HEK293T (cell line): ENCODE measurements around the gene AP3M1.

Experiments
- CTCF ChIA-PET: fragments of 350-600 bp; formaldehyde crosslinking; extraction: SDS; loops from one replicate; lab custom pipeline; 2021; ENCODE audit warnings: antibody characterized with exemption, inconsistent platforms; lab: Yijun Ruan, JAX
- POLR2A ChIA-PET: fragments of 350-600 bp; formaldehyde crosslinking; extraction: SDS; loops from one replicate; lab custom pipeline; 2020; ENCODE audit warnings: antibody characterized with exemption, inconsistent platforms; lab: Yijun Ruan, JAX
- DNase-seq: peaks from one replicate; pipeline ENCODE4 v3.0.0; 2012; ENCODE audit warnings: mixed read lengths; ENCODE audit errors: extremely low spot score
- ARNT ChIP-seq: fragments of 450-650 bp; IDR thresholded peaks from 2 replicates; pipeline ENCODE4 v1.6.1; 2017; ENCODE audit warnings: mild to moderate bottlenecking
- BHLHE40 ChIP-seq: fragments of 450-650 bp; IDR thresholded peaks from 2 replicates; pipeline ENCODE4 v1.6.1; 2016; ENCODE audit warnings: mild to moderate bottlenecking, moderate library complexity, borderline replicate concordance
- CTBP1 ChIP-seq: fragments of 450-650 bp; IDR thresholded peaks from 2 replicates; pipeline ENCODE4 v1.6.1; 2016; ENCODE audit warnings: borderline replicate concordance
- ELF4 ChIP-seq: fragments of 450-650 bp; IDR thresholded peaks from 2 replicates; pipeline ENCODE4 v1.6.1; 2017; ENCODE audit warnings: antibody characterized with exemption
- FOXA1 ChIP-seq: fragments of 450-650 bp; IDR thresholded peaks from 2 replicates; pipeline ENCODE4 v1.6.1; 2016; ENCODE audit warnings: mild to moderate bottlenecking
- FOXK2 ChIP-seq: fragments of 450-650 bp; IDR thresholded peaks from 2 replicates; pipeline ENCODE4 v1.6.1; 2016; ENCODE audit warnings: mild to moderate bottlenecking
- FOXM1 ChIP-seq: fragments of 450-650 bp; IDR thresholded peaks from 2 replicates; pipeline ENCODE4 v1.6.1; 2017; ENCODE audit warnings: mild to moderate bottlenecking, borderline replicate concordance
- HDGF ChIP-seq: fragments of 450-650 bp; IDR thresholded peaks from 2 replicates; pipeline ENCODE4 v1.6.1; 2017; ENCODE audit warnings: antibody characterized with exemption, borderline replicate concordance
- L3MBTL2 ChIP-seq: fragments of 450-650 bp; conservative IDR thresholded peaks from 2 replicates; pipeline ENCODE4 v1.6.1; 2016; ENCODE audit warnings: mild to moderate bottlenecking
- LEF1 ChIP-seq: fragments of 450-650 bp; IDR thresholded peaks from 2 replicates; pipeline ENCODE4 v1.6.1; 2017; ENCODE audit warnings: mild to moderate bottlenecking, borderline replicate concordance
- NFRKB ChIP-seq: fragments of 450-650 bp; IDR thresholded peaks from 2 replicates; pipeline ENCODE4 v1.6.1; 2016; ENCODE audit warnings: mild to moderate bottlenecking, moderate library complexity
- PKNOX1 ChIP-seq: fragments of 450-650 bp; IDR thresholded peaks from 2 replicates; pipeline ENCODE4 v1.6.1; 2016
- SP1 ChIP-seq: fragments of 450-650 bp; IDR thresholded peaks from 2 replicates; pipeline ENCODE4 v1.6.1; 2017
- SUZ12 ChIP-seq: fragments of 450-650 bp; IDR thresholded peaks from 2 replicates; pipeline ENCODE4 v1.6.1; 2016; ENCODE audit warnings: mild to moderate bottlenecking
- TARDBP ChIP-seq: fragments of 450-650 bp; IDR thresholded peaks from 2 replicates; pipeline ENCODE4 v1.6.1; 2016
- ZNF384 ChIP-seq: fragments of 450-650 bp; IDR thresholded peaks from 2 replicates; pipeline ENCODE4 v1.6.1; 2016

Gene AP3M1

GRCh38 chr10:74104996-74105395 lies 45.6 kb downstream of the AP3M1 start:
- ChIA-PET CTCF (no interaction called here), POLR2A (no interaction called here)
- TF ChIP-seq ZNF384 (no peak), L3MBTL2 (no peak), FOXM1 (no peak), HDGF (no peak), BHLHE40 (no peak), LEF1 (no peak), FOXK2 (no peak), SUZ12 (no peak), CTBP1 (no peak), SP1 (no peak), ARNT (no peak), TARDBP (no peak), NFRKB (no peak), ELF4 (no peak), FOXA1 (no peak), PKNOX1 (no peak)
- no peak for DNase-seq

GRCh38 chr10:74104480-74104879 lies 46.1 kb downstream of the AP3M1 start:
- ChIA-PET POLR2A (no interaction called here), CTCF (interaction anchor here (1.3 kb wide), 1 partner anchor 218 kb away, joined by 7 read pairs; no protein-coding TSS in a partner anchor)
- DNase-seq, result no peak
- TF ChIP-seq NFRKB, result no peak
- TF ChIP-seq HDGF, result no peak
- no peak for TF ChIP-seq ZNF384
- TF ChIP-seq LEF1, result no peak
- TF ChIP-seq ELF4, result no peak
- TF ChIP-seq L3MBTL2, result no peak

- POLR2A ChIA-PET, result no interaction called here
- DNase-seq, result peak; percentile 52
- CTCF ChIA-PET, result interaction anchor here (0.9 to 1.3 kb wide), 5 partner anchors 11 to 224 kb away, joined by 3 to 7 read pairs (median 4); no protein-coding TSS in a partner anchor
- TF ChIP-seq ZNF384, result no peak
- TF ChIP-seq L3MBTL2, result no peak
- TF ChIP-seq ARNT, result no peak
- no peak for TF ChIP-seq LEF1
- TF ChIP-seq ELF4, result no peak
- TF ChIP-seq NFRKB, result no peak
- TF ChIP-seq CTBP1, result no peak
- TF ChIP-seq PKNOX1, result no peak
- no peak for TF ChIP-seq FOXM1
- no peak for TF ChIP-seq SUZ12
- no peak for TF ChIP-seq BHLHE40
- no peak for TF ChIP-seq TARDBP
- no peak for TF ChIP-seq FOXK2
- no peak for TF ChIP-seq SP1
Measured at GRCh38 chr10:74103560-74104258, 46.9 kb downstream of the AP3M1 start.

GRCh38 chr10:74099836-74100235 lies 50.8 kb downstream of the AP3M1 start:
- ChIA-PET CTCF (no interaction called here), POLR2A (no interaction called here)
- no peak for DNase-seq
- TF ChIP-seq NFRKB, result no peak
- TF ChIP-seq BHLHE40, result no peak
- no peak for TF ChIP-seq HDGF
- no peak for TF ChIP-seq LEF1
- TF ChIP-seq FOXA1, result no peak
- TF ChIP-seq FOXM1, result no peak
- TF ChIP-seq TARDBP, result no peak
- TF ChIP-seq PKNOX1, result no peak

- ChIA-PET POLR2A (interaction anchor here (0.8 kb wide), 1 partner anchor 9 kb away, joined by 3 read pairs; no protein-coding TSS in a partner anchor), CTCF (interaction anchor here (0.6 kb wide), 1 partner anchor 28 kb away, joined by 3 read pairs; no protein-coding TSS in a partner anchor)
- no peak for DNase-seq
- no peak for TF ChIP-seq NFRKB
Measured at GRCh38 chr10:74099420-74099819, 51.2 kb downstream of the AP3M1 start.

- no peak for DNase-seq
- CTCF ChIA-PET, result no interaction called here
- TF ChIP-seq CTBP1 (no peak), FOXK2 (no peak)
- POLR2A ChIA-PET, result no interaction called here
Measured at GRCh38 chr10:74097776-74098175, 52.9 kb downstream of the AP3M1 start.

GRCh38 chr10:74096777-74097176 lies 53.9 kb downstream of the AP3M1 start:
- TF ChIP-seq TARDBP, result no peak
- no peak for TF ChIP-seq PKNOX1
- no peak for TF ChIP-seq CTBP1
- TF ChIP-seq FOXA1, result no peak
- POLR2A ChIA-PET, result no interaction called here
- CTCF ChIA-PET, result no interaction called here
- no peak for DNase-seq
